HG02981 (cell line): ENCODE measurements around the gene OLIG2.

Experiments
- ATAC-seq: cut with Tn5 transposase; IDR thresholded peaks from one replicate; pipeline ENCODE4 v1.9.1; 2021; ENCODE audit warnings: mild to moderate bottlenecking, moderate library complexity; ENCODE audit not compliant: unreplicated experiment

Gene OLIG2

DNA sequence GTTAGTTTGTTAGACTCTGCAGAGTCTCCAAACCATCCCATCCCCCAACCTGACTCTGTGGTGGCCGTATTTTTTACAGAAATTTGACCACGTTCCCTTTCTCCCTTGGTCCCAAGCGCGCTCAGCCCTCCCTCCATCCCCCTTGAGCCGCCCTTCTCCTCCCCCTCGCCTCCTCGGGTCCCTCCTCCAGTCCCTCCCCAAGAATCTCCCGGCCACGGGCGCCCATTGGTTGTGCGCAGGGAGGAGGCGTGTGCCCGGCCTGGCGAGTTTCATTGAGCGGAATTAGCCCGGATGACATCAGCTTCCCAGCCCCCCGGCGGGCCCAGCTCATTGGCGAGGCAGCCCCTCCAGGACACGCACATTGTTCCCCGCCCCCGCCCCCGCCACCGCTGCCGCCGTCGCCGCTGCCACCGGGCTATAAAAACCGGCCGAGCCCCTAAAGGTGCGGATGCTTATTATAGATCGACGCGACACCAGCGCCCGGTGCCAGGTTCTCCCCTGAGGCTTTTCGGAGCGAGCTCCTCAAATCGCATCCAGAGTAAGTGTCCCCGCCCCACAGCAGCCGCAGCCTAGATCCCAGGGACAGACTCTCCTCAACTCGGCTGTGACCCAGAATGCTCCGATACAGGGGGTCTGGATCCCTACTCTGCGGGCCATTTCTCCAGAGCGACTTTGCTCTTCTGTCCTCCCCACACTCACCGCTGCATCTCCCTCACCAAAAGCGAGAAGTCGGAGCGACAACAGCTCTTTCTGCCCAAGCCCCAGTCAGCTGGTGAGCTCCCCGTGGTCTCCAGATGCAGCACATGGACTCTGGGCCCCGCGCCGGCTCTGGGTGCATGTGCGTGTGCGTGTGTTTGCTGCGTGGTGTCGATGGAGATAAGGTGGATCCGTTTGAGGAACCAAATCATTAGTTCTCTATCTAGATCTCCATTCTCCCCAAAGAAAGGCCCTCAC lies at the start of gene OLIG2:
Gene OLIG2 (plus strand): TSS at position 447 of the 954 bp plus-strand sequence. CDS start 928 bp downstream, outside the sequence.
- no peak for ATAC-seq

DNA sequence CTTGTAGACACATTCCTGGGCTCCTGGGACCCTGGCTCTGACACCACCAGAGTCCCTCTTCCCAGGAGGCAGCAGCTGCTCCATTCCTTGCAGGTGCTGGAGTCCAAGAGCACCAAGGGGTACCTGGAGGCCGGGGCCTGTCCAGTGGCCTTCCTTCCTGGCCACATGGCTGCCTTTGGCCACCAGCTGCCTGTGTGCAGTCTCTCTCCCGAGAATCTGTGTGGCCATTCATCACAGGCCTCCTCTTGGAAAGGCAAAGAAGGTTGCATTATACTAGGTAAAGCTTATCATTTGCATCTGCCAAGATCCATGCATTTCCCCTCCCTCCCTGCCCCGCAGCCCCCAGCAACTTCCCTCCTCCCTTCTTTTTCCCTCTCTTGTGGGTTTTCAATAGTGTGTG lies 48.9 kb upstream of the OLIG2 start:
- no peak for ATAC-seq

DNA sequence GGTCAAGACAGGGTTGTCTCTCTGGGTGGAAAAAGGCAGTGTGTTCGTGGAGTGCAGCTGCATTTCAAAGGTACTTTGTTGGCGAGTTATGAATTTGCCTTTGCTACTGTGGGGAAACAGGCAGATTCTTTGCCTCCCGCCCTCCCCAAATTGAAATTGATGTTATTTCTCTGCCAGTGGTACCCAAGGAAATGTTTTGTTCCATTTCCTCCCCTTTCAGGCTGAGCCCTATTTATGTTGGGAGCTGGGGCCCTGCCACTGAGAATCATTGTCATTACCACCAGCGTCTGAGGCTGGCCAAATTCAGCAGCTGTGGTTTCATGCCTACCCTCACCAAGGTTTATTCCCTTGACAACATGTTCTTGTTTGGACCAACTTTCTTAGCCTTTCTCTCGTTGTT lies 48.5 kb upstream of the OLIG2 start:
- no peak for ATAC-seq

DNA sequence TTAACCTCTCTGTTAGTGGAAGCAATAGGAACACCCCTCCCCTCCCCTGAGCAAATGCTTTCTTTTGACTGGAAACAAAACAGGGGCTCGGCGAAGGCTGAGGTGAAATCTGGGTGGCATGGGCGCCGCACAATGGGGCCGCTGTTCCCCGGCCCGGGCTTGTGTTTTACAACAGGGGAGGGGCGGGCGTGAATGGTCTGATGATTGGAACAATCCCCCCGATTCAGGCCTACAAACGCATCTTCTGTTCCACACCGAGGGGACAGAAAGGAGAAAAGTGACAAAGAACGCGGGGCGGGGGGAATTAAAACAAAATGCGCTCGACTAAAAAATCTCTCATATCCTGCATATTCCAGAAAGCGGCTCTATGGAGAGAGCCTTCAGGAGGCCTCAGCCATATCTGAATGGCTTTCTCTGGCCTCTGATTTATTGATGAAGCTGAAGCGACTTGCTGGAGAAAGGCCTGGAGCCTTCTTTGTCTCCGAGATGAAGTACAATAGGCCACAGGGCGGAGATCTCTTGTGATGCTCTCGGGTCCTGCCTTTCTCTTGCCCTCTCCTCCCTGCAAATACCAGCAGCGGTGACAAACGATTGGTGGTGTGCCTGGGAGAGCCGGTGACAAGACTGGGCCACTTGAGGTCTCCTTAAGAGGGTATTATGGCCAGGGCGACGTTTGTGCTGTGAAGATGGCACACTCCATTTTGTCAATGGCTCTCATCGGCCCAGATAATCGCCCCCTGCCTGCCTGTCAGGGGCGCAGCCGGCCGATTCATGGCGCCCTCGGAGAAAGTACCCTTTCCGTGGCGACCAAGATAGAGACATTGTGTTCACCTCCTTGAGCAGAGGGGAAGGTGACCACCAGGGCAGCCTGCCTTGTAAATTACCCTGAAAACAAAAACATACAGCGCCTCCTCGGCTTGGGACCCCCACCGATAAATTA lies 47.1 kb upstream of the OLIG2 start:
- no peak for ATAC-seq

DNA sequence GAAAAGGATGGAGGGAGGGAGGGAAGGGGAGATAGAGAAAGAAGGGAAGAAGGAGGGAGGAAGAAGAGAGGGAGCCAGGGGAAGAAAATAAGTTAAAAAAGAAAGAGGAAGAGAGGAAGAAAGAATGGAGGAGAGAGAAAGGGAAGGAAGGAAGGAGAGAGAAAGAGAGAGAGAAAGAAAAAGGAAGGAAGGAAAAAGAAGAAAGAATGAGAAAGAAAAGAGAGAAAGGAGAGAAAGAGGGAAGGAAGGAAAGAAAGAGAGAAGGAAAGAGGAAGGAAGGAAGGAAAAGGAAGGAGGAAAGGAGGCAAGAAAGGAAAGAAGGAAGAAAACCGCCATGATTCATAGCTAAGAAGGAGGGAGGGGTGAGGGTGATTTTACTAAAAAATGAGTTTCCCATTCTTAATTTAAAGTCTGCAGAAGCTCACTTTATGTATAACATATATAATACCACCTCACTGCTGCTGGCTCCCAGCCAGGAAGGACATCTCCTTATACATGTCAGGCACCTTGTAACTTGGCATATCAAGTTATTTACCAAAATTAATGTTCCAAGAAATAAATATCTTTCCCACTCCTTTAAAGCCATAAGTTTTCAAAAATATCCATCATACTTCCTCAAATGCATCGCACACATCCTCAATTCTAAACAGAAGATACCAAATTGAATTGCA lies 46.0 kb upstream of the OLIG2 start:
- no peak for ATAC-seq

DNA sequence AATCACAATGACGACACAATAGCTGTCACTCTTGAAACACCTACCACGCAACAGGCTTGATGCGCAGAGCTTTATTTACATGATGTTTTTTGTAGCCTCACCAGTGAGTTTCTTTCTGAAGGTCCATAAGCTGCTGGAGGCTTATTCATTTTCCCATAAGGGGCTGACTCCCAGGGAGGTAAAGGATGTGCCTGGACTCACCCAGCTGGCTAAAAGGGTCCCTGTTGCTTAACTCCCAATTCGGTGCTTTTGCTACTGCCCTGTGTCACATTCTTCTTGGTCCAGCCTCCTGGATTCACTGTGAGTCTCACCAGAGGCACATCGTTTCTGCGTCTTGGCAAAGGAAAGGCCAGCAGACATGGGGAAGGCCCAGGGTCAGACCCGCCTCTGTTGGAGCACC lies 44.6 kb upstream of the OLIG2 start:
- no peak for ATAC-seq

DNA sequence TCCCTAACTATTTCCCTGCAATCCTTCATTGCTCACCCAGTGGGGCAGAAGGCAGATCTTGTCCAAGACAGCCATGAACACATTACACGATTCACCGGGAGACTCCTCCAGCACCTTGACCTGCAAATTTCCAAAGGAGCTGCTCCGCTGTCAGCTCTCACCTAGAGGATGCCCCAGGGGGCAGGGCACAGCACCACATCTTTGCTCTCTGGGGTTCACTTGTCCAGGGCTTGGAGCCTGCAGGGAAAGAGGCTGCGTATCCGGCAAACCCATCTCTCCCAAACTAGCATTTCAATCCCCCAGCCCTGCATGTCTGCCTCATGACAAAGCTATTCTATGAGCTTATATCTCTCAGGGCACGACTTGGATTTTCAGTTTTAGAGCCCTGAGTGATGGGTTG lies 35.1 kb upstream of the OLIG2 start:
- no peak for ATAC-seq

DNA sequence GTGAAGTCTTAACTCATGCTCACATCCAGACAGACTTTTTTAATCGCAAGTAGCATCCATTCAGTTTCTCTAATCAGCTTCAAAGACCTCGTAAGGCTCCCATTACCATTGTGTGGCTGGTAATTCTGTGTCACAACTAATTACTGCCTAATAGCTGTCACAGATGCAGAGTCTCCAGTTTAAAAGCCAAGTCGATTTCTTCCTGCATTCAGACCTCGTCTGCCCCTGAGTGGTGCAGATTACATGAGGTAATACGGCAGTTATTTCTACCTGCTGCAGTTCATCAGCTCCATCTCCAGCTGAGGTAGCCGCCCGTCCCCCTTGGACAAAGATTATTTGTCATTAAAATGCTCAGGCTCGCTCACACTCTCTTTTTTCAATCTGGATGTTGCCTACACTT lies 34.4 kb upstream of the OLIG2 start:
- no peak for ATAC-seq

DNA sequence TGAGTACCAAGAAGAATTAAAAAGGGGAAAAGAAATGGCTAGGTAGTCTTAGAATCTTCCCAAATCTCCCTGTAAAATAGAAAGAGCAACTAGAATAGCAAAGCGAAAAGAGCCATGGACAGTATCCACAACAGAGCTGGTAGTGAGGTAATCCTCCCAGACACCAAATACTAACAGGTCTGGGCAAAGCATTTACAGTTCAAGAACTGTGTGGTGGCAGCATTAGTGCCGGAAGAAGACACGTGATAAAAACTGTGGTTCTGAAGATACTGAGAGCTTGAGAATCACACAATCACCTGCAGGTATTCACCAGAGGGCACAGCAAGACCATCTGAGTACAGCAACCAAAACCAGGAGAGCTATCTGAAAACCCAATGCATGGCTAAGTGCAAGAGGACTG lies 31.8 kb upstream of the OLIG2 start:
- ATAC-seq, result no peak

DNA sequence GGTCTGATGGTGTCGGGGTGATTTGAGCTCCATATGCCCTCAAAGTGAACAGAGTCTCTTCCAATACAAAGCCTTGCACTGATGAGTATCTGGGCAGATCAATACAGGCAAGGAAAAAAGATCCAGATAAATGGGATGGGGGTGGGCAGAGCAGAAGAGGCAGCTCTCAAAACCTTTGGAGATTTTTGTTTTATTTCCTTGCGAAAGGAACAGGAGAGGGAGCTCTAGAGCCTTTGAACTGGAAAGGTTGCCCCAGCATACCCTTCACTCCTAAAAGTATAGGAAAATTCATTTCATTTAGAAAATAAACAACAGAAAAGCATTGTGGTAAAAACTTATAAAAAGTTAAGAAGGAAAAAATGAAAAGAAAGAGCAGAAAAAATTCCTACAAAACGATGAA lies 31.4 kb upstream of the OLIG2 start:
- ATAC-seq, result no peak

DNA sequence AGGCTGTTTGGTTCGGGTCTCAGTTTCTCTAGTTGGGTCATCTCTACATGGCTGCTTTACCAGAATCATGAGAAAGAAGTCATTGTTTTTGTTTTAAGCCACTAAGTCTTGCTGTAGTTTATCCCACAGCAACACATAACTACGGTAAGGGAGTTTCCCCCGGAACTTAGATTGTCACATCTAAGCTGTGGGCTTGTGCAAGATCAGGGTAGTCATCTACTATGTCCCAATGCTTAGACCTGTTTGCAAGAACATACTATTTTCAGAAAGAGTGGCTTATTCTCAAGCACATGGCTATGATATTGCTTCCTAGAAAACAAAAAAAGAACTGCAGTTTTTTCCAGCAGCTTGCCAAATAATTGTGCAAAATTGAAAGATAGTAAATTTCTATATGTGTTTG lies 18.0 kb upstream of the OLIG2 start:
- no peak for ATAC-seq

DNA sequence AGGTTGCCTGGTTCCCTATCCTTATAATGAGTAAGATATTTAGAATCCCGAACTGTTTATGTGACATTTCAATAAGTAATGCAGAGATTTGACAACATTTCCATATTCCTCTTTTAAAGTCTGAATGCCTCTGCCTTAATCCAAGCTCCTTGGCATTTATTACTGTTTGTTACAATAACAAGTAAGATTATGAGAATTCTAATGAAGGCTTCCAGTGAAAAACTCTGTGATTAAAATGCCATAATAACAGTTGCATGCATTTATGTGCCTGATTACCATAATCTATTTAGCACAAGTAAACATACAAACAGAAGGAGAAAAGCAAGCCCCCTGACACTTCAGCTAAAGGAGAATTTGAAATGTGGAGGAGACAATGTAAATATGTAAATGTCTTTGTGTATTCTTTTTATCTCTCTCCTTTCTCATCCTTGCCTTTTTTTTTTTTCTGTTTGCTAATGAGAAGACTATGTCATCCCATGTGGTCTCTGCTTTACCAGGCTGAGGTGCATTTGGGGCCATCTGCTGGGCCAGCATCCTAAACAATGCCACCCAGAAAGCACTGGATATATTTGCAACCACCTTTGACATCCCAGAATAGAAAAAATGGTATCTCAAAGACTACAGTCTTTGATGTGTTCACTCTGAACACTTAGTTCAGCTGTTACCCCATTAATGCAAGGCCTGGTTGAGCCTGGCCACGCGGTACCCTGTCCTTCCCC lies 17.2 kb upstream of the OLIG2 start:
- no peak for ATAC-seq

DNA sequence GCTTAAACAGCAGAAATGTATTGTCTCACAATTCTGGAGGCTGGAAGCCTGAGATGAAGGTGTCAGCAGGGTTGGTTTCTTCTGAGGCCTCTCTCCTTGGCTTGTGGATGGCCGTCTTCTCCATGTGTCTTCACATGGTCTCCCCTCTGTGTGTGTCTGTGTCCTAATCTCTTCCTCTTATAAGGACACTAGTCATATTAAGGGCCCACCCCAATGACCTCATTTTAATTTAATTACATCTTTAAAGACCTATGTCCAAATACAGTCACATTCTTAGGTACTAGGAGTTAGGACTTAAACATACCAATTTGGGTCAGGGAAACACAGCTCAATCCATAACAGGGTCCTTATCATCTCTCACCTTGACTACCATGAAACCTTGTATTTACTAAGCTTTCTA lies 14.8 kb upstream of the OLIG2 start:
- no peak for ATAC-seq

DNA sequence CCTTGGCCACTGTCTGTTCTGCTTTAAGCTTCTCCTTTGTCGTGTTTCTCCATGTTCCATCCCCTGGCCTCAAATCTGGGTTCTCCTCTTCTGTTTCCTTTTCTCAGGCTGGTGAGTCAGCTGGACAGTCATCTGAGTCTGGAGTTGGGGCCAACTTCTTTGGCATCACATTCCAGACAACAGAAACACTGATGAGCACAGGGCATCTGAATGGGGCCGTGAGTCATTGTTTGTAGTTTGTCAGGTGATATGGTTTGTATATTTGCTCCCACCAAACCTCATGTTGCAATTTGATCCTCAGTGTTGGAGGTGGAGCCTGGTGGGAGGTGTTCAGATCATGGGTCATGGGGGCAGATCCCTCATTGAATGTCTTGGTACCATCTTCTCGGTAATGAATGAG lies 14.3 kb upstream of the OLIG2 start:
- ATAC-seq, result no peak

DNA sequence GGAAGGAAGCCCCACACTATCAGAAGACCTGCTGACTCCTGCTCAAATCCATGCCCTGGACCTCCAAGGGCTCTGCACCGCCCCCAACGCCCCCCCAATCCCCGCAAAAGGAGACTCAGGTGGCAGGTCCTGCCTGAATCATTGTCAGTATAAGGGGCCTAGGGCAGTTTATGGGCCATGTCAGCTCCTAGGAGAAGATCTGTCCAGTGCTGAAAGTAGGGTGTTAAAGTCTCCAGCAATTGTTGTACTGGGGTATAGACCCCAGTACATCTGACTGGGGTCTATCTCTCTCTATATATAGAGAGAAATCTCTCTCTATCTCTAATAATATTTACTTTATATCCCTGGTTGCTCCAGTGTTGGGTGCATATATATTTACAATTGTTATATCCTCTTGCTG lies 12.1 kb upstream of the OLIG2 start:
- ATAC-seq, result no peak

DNA sequence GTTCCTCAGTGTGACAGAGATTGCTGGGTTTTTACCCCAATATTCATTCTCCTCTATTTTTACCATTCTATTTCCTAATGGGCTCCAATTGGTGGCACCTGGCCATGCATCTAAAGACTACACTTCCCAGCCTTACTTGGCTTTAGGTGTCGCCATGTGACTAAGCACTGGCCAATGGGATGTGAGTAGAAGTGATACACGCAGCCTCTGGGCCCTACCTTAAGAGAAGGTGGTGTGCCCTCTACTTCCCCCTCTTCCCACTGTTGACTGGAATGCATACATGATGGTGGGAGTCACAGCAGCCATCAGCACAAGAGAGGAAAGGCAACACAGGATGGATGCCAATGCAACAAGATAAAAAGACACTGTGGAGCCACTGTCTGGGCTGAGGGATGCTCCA lies 11.4 kb upstream of the OLIG2 start:
- ATAC-seq, result no peak

DNA sequence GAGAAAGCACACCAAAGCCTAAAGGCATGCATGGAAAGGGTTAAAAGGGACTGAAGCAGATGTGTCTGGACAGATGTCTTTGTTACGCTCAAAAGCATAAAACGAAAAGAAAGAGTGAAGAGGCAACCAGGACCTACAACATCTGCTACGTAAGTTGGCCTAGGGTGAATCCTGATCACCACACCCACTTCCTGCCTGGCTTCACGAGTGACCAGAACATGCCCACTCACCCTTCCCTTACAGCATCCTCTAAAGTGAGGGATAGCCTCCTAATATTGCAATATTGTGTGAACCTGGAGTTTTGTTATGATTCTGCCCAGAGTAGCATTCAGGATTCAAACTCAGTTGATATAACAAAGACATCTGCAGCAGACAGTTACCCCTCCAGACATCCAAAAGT lies 10.6 kb upstream of the OLIG2 start:
- no peak for ATAC-seq

DNA sequence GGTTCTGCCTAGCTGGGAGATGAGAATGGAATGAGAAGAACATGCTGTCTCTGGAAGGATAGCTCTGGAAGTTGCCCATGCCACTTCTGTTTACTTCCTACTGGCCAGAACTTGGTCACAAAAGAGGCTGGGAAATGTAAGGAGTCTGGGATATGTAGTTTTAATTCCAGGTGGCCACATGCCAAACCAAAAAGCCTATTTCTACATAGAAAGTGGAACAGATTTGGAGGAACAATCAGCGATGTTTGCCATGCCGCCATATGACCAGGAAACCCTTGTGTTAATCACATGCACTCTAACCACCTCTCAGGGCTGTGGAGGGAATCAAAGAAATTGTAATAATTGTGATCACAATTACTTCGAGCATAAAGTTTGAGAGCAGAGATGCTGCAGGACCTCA lies 10.0 kb upstream of the OLIG2 start:
- ATAC-seq, result no peak

DNA sequence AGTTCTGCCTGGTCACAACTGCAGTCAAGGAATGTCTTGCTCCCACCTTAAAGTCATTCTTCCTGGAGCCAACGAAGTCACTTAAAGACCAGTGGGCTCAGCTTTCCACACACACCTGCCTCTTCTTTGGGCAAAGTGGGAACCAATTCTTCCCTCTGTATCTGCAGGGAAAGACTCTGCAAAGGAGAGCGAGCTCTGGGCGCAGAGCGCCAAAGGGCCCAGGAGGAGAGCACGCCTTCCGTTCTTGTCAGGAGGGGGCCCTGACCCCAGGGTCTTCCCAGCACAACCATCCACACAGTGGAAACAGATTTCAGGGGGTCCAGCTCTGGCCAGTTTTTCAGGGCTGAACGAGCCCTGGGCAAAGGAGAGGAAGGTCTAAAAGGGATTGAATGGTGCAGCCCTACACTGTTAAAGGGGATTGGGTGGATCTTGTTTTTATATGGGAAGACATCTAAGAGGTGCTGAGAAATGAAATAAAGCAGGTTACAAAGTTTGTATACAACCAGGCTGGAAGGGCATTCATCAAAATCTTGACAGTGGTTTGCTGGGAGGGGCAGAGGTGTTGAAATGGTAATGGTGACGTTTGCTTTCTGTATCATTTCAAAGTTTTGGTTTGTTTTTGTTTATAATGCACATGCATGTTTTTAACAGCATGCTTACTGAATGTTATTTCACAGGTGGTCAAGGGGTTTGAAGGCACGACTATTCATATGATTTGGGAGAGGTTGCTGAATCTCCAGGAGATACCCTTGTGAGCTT lies 6.8 kb upstream of the OLIG2 start:
- no peak for ATAC-seq

DNA sequence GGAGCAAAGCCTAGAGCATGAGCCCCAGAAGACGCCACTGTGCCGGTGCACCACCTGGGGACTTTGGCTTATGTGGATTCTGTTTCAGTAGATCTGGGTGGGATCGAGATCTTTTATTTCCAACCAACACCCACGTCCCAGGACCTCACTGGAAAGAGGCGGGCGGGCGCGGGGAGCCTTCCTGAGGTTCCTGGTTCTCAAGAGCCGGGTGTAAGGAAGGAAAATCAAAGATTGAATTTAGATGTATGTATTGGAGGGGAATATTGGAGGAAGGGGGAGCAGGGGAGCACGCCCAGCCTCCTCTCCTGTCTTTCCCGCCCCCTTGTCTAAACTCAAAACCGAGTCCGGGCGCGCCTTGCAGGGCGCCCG lies 6.2 kb upstream of the OLIG2 start:
- no peak for ATAC-seq
